DMS153 treated with DMSO at 0.1 percent for 48 hours (cell line): ENCODE results near the gene PTER.

Experiments used
- DNase-seq: peaks from one replicate; lab custom pipeline; 2025; ENCODE audit not compliant: unreplicated experiment; lab: John Stamatoyannopoulos, UW

The PTER gene

DNA sequence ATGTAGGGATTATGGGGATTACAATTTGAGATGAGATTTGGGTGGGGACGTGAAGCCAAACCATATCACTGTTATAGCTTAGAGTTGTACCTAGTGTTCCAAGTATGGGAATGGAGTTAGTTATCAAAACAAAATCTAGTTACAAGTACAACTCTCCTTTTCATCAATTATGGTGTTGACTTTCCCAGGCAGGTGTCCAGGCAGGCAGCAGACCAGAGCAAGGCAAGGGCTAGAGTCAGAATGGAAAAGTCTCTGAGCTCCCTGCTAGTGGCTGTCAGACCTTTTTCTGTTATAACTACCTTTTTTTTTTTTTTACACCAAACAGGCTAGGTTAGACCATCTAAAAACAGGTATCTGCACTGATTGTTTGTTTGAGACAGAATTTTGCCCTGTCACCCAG is 29.2 kb downstream of the PTER start:
- DNase-seq: no peak

DNA sequence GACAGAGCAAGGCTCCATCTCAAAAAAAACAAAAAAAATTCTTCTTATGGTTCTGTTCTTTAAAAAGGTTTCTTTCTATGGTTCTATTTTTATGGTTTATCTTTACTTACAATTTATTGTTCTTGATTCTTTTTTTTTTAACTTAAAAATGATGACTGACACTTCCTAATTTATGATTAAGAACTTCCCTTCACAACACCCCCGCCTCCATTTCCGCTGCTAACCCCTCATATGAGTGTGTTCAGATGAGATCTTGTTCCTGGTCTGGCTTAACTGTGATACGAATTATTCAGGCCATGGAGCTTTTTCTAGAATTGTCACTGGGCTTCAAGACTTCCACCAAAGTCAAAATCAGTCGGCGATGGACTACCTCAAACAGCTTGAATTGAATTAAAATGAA is 33.9 kb downstream of the PTER start:
- no peak for DNase-seq

DNA sequence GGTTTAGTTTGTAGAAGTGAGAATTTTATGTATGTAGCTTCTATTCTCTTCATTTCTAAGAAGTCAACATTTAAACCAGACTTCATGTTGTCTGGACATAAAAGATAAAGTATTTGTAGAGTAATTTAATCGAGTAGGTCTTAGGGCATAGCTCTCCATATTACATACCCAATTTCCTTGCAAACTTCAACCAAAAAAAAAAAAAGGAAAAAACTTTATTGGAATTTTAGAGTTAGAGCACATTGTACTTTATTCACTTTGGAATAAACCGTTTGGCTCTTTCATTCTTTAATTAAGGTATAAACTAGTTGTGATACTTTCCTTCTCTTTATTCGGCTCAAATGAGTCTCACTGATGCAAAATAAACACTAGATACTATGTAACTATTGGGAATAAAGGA is 36.0 kb downstream of the PTER start:
- no peak for DNase-seq

DNA sequence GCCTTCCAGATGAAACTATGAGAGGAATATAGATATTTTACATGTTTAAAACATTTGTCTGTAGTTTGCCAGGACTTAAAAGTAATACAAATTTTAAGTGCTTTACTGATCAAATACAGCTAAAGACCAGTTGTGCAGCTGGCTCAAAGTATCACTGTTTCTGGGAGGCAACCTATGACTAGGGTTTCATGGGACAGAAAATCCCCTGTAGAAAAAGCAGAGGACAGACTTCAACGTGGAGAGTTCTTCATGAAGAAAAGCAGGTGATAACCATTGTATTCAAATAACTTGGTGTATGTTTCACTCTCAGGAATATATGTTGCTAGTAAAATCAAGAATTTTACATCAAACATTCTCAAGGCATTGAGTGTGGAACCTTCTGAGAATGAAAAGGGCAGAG is 40.9 kb downstream of the PTER start:
- no peak for DNase-seq

DNA sequence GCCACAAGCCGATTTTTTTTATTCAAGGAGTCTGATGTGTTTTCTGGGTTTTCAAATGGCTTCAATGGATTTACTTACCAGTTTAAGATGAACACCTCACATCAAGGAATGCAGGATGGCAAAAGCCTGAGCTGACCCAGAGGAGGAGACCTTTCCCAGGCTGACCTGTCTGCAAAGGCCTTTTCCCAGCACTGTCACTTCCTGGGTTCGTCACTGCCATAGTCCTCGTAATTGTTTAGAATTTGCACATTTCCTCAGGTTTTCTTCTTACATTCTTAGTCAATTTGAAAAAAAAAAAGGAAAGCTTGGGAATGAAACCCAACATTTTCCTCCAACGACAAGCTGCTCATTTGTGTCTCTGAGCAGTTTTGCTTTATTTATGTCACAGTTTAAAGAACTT is 42.0 kb downstream of the PTER start:
- no peak for DNase-seq

DNA sequence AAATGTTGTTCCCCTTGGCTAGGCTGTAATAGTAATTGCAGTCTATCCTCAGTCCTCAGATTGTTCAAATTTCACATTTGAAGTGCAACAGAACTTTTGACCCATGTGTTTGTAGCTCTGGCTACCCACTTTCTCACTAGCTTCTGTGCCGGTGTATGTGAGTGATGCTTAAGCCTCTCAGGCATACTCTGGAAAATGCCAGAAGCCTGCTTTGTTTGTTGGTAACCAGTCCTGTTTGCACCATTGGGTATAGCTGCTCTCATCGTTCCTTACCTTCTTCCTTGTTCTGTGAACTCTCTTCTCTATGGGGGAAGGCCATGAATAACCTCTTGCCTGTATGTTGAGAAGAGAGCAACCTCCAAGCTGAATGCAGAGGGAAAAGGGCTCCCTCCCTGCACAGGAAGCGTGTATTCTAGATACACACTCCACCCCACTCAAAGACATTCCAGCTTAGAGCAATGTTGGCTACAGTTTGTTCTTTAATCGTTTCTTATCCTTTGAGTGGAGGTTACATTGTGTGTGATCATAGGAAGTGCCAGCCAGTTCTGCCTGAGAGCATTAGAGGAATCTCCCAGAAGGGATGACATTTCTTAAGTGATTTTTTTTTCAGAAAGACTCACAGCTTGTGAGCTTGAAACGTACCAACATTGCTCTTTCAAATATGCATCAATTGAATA is 44.4 kb downstream of the PTER start:
- DNase-seq: no peak

DNA sequence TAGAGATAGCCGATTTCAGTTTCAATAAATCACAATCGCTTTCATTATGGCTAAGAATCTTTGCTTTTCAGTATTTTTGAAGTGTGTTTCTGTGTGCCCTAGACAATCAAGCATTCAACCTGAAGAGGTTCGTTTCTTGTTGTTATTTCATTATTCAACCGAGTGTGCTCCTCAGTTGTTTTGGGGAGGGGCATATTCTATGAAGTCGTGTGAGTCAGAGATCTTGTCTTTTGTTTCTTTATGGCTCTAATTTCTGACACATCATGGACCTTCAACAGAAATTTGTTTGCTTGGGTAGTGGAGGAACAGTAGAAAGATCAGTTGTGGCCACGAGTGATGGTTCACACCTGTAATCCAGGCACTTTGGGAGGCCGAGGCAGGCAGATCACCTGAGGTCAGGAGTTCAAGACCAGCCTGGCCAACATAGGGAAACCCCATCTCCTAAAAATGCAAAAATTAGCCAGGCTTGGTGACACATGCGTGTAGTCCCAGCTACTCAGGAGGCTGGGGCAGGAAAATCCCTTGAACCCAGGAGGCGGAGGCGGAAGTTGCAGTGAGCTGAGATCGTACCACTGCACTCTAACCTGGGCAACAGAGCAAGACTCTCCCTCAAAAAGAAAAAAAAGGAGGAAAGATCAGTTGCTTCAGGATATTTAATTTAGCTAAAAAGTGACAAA is 46.6 kb downstream of the PTER start:
- no peak for DNase-seq

DNA sequence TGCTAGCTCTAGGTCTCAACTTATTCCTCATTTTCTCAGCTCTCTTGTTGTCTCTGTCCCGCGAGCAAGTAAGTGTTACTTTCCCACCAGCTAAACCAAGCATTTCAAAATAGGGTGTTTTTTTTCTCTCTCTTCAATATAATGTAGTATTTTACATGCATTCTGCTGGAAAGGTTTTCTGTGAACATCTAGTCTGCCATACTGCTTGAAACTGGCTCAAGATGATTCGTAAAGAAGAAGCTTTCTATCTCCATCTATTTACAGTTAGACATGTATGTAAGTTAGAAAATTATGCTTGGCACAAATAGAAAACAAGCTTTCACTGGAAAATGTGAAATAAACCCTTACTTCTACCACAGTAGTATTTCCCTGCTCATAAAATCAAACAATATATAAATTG is 53.7 kb downstream of the PTER start:
- DNase-seq: no peak

DNA sequence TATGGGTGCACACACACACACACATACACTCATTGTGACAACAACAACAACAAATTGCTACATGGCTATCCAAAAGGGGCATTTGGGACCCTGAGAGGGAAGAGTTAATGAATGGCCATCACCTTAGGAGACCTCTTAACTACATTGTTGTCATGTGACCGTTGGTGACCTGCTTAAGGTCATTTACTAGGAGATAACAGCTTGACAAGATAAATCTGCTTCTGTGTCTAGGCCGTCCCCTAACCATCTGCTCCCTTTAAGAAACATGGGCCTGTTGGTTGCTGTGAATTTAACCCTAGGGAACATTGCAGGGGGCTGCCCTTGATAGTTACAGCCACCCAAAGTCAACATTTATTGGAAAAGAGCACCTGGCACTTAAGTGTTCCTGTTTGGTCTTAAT is 55.1 kb downstream of the PTER start:
- DNase-seq: no peak

DNA sequence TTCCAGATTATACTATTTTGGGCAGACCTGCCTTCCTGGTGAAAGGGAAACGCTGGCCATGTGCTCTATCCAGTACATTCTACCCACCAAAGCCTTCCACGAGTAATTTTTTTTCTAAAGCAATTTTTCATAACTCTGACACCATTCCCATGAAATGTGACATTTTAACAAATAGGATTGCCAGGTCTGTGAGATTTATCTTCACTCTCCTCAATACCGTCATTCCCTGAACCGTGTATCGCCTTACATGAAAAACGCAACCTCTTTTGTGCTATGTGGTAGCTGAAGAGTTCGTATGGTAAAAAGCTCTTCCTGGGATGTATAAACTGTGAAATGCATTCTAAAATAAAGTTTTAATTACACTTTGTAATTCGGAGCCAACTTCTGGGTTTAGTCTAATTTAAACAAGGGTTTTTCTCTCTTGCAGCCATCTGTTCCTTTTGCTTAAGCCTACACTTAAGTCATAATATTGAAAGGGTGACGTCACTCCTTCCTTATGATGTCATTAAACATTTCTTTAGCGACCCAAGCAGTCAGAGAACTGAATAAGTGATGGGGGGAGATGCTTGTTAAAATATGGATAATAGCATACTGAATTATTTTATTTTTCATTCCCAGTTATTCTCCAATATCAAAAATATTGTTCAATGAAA is 57.2 kb downstream of the PTER start:
- no peak for DNase-seq

DNA sequence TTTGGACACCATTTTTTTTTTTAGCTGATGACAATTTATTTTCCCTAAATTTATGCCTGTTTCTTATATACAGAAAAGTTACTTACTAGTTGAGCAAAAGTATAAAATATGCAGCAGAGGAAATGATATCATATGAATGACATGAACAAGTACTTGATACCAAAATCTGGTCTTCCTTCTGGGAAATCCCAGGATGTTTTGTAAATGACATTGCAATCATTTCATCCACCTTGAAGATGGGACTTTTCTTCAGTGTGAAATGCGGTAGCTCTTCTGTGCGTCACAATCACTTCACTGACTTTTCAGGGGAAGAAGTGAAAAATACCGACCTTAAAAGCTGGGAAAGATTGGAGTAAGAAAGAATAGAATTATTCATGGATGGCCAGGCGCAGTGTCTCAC is 61.1 kb downstream of the PTER start:
- DNase-seq: no peak

DNA sequence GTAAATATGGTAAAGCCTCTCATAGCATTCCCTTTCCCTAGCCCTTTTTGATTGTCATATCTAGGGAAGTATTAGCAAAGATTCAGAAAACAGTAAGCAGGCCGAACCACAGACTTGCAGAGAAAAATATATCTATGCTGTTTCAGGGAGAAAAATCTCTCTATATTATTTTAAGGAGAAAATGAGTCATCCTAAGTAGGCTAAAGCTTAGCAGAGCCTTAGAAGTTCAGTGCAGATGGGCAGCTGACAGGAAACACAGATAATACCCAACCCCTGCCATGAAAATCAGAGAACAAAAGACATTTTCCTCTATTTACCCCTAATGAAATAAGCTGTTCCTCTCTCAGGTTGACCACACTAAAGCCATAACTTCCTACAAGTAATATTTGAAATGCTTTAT is 68.4 kb downstream of the PTER start:
- DNase-seq: no peak

DNA sequence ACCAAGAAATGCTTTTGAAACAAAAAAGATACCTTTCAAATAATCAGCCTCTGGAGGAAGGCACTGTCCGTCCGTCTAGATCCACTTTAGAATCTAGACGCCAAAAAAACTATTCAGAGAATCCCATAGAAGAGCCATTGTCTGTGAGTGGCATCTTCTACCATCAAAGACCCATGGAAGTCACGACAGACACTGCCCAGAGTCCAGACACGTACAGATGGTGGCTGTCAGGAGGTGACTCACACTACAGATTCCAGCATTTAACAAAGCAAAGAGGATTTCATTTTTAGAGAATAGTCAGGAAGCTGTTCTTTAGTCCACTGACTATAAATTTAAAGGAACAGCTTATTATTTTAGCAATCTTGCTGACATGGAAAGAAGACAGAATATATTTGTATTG is 73.2 kb downstream of the PTER start:
- no peak for DNase-seq

DNA sequence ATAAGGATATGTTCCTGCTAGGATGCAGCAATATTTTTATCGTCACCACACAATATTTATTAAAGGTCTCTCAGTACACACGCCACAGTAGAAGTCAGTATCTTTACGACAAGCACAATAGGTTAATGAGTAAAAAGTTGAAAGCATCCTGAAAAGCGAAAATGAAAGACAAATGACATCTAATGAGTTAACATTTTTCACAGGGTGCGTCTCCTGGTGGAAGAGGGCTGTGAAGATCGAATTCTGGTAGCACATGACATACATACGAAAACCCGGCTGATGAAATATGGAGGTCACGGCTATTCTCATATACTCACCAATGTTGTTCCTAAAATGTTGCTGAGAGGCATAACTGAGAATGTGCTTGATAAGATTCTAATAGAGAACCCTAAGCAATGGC is 74.0 kb downstream of the PTER start:
- DNase-seq: no peak

DNA sequence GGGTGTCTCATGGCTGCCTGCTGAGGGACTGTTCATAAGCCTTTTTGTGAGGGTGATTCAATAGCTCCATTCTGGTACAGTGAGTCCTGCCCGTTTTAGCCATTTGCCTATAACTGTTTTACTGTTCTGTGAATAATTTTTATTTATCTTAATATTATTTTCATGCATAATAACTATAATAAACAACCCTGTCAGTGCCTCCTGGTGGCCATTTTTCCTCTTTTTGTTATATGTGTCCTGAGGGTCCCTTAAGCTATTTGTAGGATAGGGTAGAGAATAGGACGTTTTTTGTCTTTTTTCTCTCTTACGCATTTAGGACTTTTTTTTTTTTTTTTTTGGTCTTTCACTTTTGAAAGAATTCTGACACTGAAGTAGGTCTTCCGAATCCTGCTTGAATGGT is 82.0 kb downstream of the PTER start:
- DNase-seq: no peak

DNA sequence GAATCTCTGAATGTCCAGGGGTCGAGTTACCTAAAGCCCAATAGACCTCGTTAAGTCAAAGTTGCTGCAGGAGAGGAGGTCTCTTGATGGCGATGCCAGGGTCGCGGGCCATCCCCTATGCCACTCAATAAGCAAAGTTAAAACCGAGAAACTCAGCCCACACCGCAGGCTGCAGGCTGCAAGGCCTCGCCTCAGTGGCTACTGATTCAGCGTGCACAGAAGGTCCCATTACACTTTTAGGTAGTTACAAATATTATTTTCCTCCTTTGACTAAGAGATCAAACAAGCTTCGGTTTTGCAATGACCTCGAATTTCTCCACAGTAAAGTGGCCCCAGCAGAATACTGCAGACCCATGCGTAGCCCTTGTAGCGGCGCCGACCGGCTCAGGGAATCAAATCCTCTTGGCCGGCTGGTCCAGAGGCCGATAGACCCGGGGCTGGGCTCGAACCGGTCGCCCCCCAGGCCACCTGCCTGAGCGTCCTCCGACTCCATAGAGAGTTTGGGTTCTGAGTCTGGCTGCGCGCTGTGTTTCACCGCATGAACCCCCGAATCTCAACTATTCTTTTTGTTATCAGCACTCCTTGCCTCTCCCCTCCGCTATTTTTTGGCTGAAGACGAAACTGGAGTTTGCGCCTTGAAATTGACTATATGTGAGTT is 82.6 kb downstream of the PTER start:
- DNase-seq: no peak

DNA sequence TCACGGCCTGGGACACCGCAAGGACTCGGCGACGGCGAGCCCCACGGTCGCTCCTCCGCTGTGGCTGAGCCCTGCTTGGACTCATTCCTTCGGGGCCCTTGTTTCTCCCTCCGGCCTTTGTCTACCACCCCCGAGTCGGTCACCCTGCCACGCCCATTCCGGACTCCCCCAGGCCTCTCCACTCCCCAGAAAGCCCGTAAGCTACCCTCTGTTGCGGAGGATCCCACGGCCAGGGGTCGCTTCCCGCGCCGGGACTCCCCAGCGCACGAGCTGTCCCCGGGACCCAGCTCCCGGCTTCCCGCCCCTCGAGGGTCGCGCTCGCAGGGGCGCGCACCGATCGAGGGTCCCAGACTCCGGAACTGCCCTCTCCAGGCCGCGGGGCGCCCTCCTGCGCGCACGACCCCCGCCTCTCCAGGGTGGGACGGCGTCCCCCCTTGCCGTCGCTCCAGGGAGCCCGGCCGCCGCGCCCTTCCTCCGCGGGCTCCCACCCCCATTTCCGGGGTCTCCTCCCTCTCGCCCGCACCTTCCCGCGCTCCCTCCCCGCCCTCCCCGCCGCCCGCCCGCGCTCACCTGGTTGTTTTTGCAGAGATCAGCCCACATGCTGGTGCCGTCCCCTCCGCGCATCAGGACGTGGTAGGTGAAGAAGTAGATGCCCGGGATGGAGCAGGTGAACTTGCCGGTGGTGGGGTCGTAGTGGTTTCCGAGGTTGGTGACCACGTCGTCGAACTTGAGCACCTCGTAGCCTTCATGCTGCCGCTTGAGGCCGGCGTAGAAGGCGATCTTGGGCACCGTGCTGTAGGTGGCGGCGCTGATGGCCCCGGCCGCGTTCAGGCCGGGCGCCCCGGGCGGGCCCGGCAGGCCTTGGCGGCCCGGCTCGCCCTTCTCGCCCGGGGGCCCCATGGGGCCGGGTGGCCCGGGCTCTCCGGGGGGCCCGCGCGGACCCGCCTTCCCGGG is 83.4 kb downstream of the PTER start:
- no peak for DNase-seq

DNA sequence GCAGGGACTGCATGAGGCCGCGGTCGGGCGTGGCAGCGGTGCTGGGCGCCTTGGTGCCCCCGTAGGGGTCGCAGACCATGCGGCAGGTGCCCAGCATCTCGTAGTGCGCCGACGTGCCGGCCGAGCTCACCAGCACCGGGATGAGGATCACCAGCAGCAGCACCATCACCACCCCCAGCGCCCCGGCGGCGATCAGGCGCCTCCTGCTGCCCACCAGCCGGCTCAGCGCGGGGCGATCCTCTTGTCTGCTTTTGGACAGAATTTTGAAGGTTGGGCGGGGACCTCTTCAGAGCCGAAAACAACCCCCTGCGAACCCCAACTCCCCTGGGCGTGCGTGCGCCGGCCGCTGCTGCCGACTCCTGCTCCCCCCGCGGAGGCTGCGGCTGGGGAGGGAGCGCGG is 84.1 kb downstream of the PTER start:
- no peak for DNase-seq

DNA sequence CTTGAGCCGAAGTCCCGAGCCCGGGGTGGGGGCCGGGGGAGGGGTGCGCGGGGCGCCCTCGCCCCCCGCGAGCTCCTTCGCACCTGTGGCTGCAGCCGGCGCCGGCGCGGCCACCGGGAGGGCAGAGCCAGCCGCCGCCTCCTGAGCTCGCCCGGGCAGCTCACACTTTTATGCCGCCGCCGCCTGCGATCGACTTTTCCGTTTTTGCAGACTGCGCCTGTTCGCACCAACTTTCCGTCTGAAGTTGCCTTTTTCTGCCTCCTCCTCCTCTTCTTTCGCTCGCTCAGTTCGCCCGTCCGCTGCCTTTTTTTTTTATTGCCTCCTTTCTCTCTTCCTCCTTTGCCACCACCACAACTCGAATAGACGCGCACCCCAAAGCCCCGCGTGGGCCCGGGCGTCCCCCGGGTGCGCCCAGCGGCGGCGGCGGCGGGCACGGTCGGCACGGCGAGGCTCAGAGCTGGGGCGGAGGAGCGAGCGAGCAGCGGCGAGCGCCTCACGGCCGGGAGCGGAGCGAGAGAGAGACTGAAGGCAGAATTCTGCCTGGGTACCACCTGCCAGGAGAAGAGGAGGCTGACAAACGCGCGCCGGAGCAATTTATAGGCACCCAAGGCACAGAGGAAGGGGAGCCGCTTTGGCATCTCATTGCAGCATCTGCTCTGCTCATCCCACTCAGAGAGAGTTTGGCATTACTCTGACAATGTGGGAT is 84.7 kb downstream of the PTER start, which contains the start of gene C1QL3:
C1QL3 (minus strand) TSS at position 569 of the 706 bp plus-strand sequence. CDS start 814 bp downstream, outside the sequence.
- no peak for DNase-seq

DNA sequence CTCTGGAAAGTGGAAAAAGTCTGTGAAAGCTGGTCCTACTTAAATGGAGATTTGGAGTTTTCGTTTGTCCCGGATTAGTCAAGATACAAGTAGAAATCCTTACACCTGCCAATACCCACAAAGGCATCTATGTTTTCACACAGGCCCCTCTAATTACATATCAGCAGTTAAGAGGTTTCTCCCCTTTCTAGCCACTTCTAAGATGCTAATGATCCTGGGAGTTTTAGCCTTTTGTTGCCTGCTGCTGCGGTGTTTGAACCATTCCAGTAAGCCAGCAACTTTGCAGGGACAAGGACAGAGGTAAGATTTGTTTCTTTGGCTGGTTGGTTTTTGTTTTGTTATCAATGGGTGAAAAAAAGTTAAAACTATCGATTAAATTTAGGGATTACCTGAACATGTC is 90.6 kb downstream of the PTER start:
- no peak for DNase-seq
